Panc1 (cell line): ENCODE results near the gene ERGIC1.

Experiments
- SIN3A ChIP-seq: IDR thresholded peaks from 2 replicates; pipeline ENCODE4 v1.6.1; 2012; ENCODE audit warnings: low read depth, mild to moderate bottlenecking, low read length, moderate library complexity, borderline replicate concordance; ENCODE audit not compliant: insufficient read depth
- TF ChIP-seq, protein P1 (sequence below): fragments of 450-650 bp; IDR thresholded peaks from 2 replicates; pipeline ENCODE4 v1.5.1; 2017; ENCODE audit warnings: mild to moderate bottlenecking

DNA sequence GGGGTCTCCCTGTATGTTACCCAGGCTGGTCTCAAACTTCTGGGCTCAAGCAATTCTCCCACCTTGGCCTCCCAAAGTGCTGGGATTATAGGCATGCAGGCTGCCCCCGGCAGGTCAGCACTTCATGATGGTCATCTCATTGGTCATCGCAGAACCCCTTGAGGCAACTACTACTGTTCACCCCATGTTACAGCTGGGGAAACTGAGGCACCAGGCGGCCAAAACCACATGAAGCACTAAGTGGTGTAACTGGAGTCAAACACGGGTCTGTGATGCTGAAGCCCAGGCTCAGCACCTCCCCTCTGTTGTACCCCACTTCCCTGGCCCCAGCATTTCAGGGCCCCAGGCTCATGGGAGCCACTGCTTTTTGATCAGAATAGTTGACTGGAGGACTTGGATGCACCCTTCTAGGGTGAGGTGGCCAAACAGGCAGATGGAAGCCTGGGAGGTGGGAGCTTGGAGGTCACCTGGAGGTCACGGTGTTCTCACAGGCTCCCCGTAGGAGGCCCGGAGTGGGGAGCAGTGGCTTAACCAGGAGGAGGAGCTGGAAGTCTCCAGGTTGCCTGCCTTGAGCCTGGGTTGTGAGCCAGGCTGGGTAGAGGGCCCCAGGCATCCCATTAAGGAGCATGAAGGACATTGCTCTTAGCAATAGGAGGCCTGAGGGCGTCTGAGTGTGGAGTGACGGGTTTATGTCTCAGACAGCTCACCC lies 67.9 kb downstream of the ERGIC1 start:
- TF ChIP-seq, protein P1, sequence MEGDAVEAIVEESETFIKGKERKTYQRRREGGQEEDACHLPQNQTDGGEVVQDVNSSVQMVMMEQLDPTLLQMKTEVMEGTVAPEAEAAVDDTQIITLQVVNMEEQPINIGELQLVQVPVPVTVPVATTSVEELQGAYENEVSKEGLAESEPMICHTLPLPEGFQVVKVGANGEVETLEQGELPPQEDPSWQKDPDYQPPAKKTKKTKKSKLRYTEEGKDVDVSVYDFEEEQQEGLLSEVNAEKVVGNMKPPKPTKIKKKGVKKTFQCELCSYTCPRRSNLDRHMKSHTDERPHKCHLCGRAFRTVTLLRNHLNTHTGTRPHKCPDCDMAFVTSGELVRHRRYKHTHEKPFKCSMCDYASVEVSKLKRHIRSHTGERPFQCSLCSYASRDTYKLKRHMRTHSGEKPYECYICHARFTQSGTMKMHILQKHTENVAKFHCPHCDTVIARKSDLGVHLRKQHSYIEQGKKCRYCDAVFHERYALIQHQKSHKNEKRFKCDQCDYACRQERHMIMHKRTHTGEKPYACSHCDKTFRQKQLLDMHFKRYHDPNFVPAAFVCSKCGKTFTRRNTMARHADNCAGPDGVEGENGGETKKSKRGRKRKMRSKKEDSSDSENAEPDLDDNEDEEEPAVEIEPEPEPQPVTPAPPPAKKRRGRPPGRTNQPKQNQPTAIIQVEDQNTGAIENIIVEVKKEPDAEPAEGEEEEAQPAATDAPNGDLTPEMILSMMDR = no peak
- TF ChIP-seq SIN3A = no peak
